ENCODE measurements around the gene HIPK2. TPM values are rescaled to one million over a fixed set of nuclear protein-coding genes. Genes with fewer than 3 reads are reported as not detected.
"Not testable (repeated sequence)": the region's sequence is repeated elsewhere in the genome, so short reads cannot be mapped to it uniquely, and the experiment has no call there.

The HIPK2 gene
- total RNA-seq, 6 experiments from 2014 or later = 48.5 to 68.0 (median 59.6) TPM

GRCh38 chr7:139674752-139675126 lies 103.1 kb downstream of the HIPK2 start:
- Histone ChIP-seq H3K4me3 (no peak overlapping the region), H3K36me3 (no peaks in the 10 kb centered on the region), H3K27me3 (no peaks in the 10 kb centered on the region), H3K4me1 (peaks cover 0 to 68% (median 30%) of the 10 kb centered on the region in 4 donors), H3K27ac (peak overlapping the region; percentile 43 to 65 (median 55)), H3K9me3 (no peaks in the 10 kb centered on the region)
- intact Hi-C loops (cut with DNase I) = no loop called here
- ATAC-seq = peak in 3 of 4 donors; percentile 8 to 24 (median 21)
- no peak for DNase-seq
- 21% methylated on average over 8 of the region's 8 CpGs for WGBS (ENCODE audit: insufficient coverage, low coverage, low lambda C conversion rate, missing lambda C conversion rate)
- TF ChIP-seq POLR2A (IDR thresholded peaks at IDR 0.05) = no peak
- TF ChIP-seq, protein P1, sequence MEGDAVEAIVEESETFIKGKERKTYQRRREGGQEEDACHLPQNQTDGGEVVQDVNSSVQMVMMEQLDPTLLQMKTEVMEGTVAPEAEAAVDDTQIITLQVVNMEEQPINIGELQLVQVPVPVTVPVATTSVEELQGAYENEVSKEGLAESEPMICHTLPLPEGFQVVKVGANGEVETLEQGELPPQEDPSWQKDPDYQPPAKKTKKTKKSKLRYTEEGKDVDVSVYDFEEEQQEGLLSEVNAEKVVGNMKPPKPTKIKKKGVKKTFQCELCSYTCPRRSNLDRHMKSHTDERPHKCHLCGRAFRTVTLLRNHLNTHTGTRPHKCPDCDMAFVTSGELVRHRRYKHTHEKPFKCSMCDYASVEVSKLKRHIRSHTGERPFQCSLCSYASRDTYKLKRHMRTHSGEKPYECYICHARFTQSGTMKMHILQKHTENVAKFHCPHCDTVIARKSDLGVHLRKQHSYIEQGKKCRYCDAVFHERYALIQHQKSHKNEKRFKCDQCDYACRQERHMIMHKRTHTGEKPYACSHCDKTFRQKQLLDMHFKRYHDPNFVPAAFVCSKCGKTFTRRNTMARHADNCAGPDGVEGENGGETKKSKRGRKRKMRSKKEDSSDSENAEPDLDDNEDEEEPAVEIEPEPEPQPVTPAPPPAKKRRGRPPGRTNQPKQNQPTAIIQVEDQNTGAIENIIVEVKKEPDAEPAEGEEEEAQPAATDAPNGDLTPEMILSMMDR (IDR thresholded peaks at IDR 0.05) = no peak

- WGBS (ENCODE audit: insufficient coverage, low coverage, low lambda C conversion rate, missing lambda C conversion rate) = 56% methylated on average over 10 of the region's 10 CpGs
- no peaks in the 10 kb centered on the region for H3K9me3 ChIP-seq
- peaks cover 0 to 64% (median 27%) of the 10 kb centered on the region in 4 donors for H3K4me1 ChIP-seq
- no peak for TF ChIP-seq POLR2A (IDR thresholded peaks at IDR 0.05)
- TF ChIP-seq, protein P1 (IDR thresholded peaks at IDR 0.05) = no peak
- intact Hi-C loops (cut with DNase I) = no loop called here
- no peak for DNase-seq
- no peaks in the 10 kb centered on the region for H3K36me3 ChIP-seq
- ATAC-seq = peak; percentile 12 to 41 (median 24)
- H3K4me3 ChIP-seq = no peak overlapping the region
- H3K27me3 ChIP-seq = no peaks in the 10 kb centered on the region
- peak overlapping the region; percentile 43 to 65 (median 55) for H3K27ac ChIP-seq
Observed at GRCh38 chr7:139674341-139674740, 103.5 kb downstream of the HIPK2 start.

- H3K4me3 ChIP-seq = no peak overlapping the region
- DNase-seq (no peak), ATAC-seq (no peak)
- 74% methylated on average over 6 of the region's 6 CpGs for WGBS (ENCODE audit: insufficient coverage, low coverage, low lambda C conversion rate, missing lambda C conversion rate)
- H3K27me3 ChIP-seq = no peaks in the 10 kb centered on the region
- H3K27ac ChIP-seq = peak overlapping the region; percentile 13 to 65 (median 55)
- TF ChIP-seq, protein P1 (IDR thresholded peaks at IDR 0.05) = no peak
- TF ChIP-seq POLR2A (IDR thresholded peaks at IDR 0.05) = no peak
- H3K4me1 ChIP-seq = peaks cover 0 to 58% (median 23%) of the 10 kb centered on the region in 4 donors
- no peaks in the 10 kb centered on the region for H3K9me3 ChIP-seq
- H3K36me3 ChIP-seq = no peaks in the 10 kb centered on the region
- intact Hi-C loops (cut with DNase I) = no loop called here
Observed at GRCh38 chr7:139673762-139674161, 104.0 kb downstream of the HIPK2 start.

DNA sequence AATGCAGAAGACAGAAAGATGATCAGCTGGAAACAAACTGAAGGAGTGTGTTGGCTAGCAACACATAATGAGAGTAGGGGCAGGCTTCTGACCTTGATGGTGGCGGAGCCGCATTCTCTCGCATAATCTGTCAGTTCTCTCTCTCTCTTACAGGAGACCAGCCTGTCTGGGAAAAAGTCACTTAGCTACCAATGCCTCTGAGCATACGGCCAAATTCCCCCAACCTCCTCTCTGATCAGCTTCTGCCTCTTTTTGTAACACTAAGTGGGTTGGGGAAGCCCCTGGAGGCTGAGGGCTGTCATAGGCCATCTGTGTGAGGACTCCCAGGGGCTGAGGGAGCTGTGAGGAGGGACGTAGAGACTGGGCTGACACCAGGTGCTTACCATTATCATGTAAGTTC lies 104.6 kb downstream of the HIPK2 start:
- Histone ChIP-seq H3K4me1 (peaks cover 0 to 53% (median 21%) of the 10 kb centered on the region in 4 donors), H3K4me3 (no peak overlapping the region), H3K27me3 (no peaks in the 10 kb centered on the region), H3K27ac (peak overlapping the region; percentile 13 to 65 (median 65)), H3K9me3 (no peaks in the 10 kb centered on the region), H3K36me3 (no peaks in the 10 kb centered on the region)
- no peak for TF ChIP-seq POLR2A (IDR thresholded peaks at IDR 0.05)
- DNase-seq = no peak
- 100% methylated on average over 2 of the region's 5 CpGs for WGBS (ENCODE audit: insufficient coverage, low coverage, low lambda C conversion rate, missing lambda C conversion rate)
- ATAC-seq = peak in 1 of 4 donors; percentile 5
- intact Hi-C loops (cut with DNase I) = no loop called here

GRCh38 chr7:139671967-139672366 lies 105.8 kb downstream of the HIPK2 start:
- no peak for ATAC-seq
- peak overlapping the region in 1 of 3 donors; percentile 14 for H3K27ac ChIP-seq

GRCh38 chr7:139670662-139671061 lies 107.1 kb downstream of the HIPK2 start:
- H3K36me3 ChIP-seq; intact Hi-C loops (cut with DNase I); H3K4me3 ChIP-seq; DNase-seq; ATAC-seq; H3K27me3 ChIP-seq; H3K9me3 ChIP-seq; H3K27ac ChIP-seq: not testable (repeated sequence)
- H3K4me1 ChIP-seq = peaks cover 0 to 42% (median 14%) of the 10 kb centered on the region in 4 donors
- 93% methylated on average over 7 of the region's 7 CpGs for WGBS (ENCODE audit: insufficient coverage, low coverage, low lambda C conversion rate, missing lambda C conversion rate)

More at GRCh38 chr7:139671967-139672366, 105.8 kb downstream of the HIPK2 start:
- intact Hi-C loops (cut with DNase I) = no loop called here
- TF ChIP-seq POLR2A (IDR thresholded peaks at IDR 0.05) = no peak
- TF ChIP-seq, protein P1 (IDR thresholded peaks at IDR 0.05) = no peak
- Histone ChIP-seq H3K27me3 (no peaks in the 10 kb centered on the region), H3K9me3 (no peaks in the 10 kb centered on the region), H3K36me3 (no peaks in the 10 kb centered on the region), H3K4me3 (no peak overlapping the region), H3K4me1 (peaks cover 0 to 49% (median 20%) of the 10 kb centered on the region in 4 donors)
- 93% methylated on average over 3 of the region's 3 CpGs for WGBS (ENCODE audit: insufficient coverage, low coverage, low lambda C conversion rate, missing lambda C conversion rate)
- DNase-seq = no peak
